ENCODE data around the gene MEX3A.

- TF ChIP-seq, protein P1, sequence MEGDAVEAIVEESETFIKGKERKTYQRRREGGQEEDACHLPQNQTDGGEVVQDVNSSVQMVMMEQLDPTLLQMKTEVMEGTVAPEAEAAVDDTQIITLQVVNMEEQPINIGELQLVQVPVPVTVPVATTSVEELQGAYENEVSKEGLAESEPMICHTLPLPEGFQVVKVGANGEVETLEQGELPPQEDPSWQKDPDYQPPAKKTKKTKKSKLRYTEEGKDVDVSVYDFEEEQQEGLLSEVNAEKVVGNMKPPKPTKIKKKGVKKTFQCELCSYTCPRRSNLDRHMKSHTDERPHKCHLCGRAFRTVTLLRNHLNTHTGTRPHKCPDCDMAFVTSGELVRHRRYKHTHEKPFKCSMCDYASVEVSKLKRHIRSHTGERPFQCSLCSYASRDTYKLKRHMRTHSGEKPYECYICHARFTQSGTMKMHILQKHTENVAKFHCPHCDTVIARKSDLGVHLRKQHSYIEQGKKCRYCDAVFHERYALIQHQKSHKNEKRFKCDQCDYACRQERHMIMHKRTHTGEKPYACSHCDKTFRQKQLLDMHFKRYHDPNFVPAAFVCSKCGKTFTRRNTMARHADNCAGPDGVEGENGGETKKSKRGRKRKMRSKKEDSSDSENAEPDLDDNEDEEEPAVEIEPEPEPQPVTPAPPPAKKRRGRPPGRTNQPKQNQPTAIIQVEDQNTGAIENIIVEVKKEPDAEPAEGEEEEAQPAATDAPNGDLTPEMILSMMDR (IDR thresholded peaks at IDR 0.05): no peak
- no peak for TF ChIP-seq POLR2A (IDR thresholded peaks at IDR 0.05)
Observed at GRCh38 chr1:156128654-156129597, 46.7 kb upstream of the MEX3A start.

Measured in testis (tissue), 2 donors.